Heart left ventricle (tissue), 16 donors: ENCODE data around the gene NARF. TPM values are rescaled to one million over a fixed set of nuclear protein-coding genes. Genes with fewer than 3 reads are reported as not detected.
"Not testable (repeated sequence)": the region's sequence is repeated elsewhere in the genome, so short reads cannot be mapped to it uniquely, and the experiment has no call there.

Experiments
- ATAC-seq, 4 donors: fragments of 200-7000 bp; cut with Tn5 transposase; one replicate each; pipeline ENCODE4 v1.9.1; 2020 to 2022; ENCODE audit warnings: moderate library complexity in 4 of 4, mild to moderate bottlenecking in 3 of 4, moderate number of reproducible peaks in 1 of 4
- DNase-seq, 5 donors: peaks; one replicate each; pipeline ENCODE4 v3.0.0-alpha.2; 2020
- H3K27ac ChIP-seq, 12 donors: fragments of 200-600 bp; sonication (generic) in 4 of 12; one replicate each; pipeline versions ENCODE4 v1.5.0 to v1.8.0; 2016 to 2022; ENCODE audit warnings: mild to moderate bottlenecking in 2 of 12
- H3K27me3 ChIP-seq, 9 donors: fragments of 200-600 bp; sonication (generic) in 2 of 9; one replicate each; pipeline versions ENCODE4 v1.5.1 to v1.8.0; 2016 to 2022; ENCODE audit warnings: mild to moderate bottlenecking in 3 of 9
- H3K36me3 ChIP-seq, 9 donors: fragments of 200-600 bp; sonication (generic) in 2 of 9; one replicate each; pipeline versions ENCODE4 v1.5.0 to v1.8.0; 2018 to 2022; ENCODE audit warnings: mild to moderate bottlenecking in 2 of 9
- H3K4me1 ChIP-seq, 12 donors: fragments of 200-600 bp; sonication (generic) in 4 of 12; one replicate each; pipeline versions ENCODE4 v1.5.0 to v1.8.0; 2016 to 2022; ENCODE audit warnings: mild to moderate bottlenecking in 3 of 12
- H3K4me3 ChIP-seq, 12 donors: fragments of 200-600 bp; sonication (generic) in 4 of 12; one replicate each; pipeline versions ENCODE4 v1.5.0 to v1.8.0; 2017 to 2022; ENCODE audit warnings: mild to moderate bottlenecking in 9 of 12, moderate library complexity in 4 of 12
- H3K9me3 ChIP-seq, 12 donors: fragments of 200-600 bp; sonication (generic) in 4 of 12; one replicate each; pipeline versions ENCODE4 v1.5.0 to v1.8.0; 2016 to 2022; ENCODE audit warnings: mild to moderate bottlenecking in 1 of 12
- POLR2A ChIP-seq, 2 donors: fragments of 450-650 bp; IDR thresholded peaks; one replicate each; pipeline ENCODE4 v1.6.1; 2017; ENCODE audit warnings: antibody characterized with exemption in 2 of 2, mild to moderate bottlenecking in 2 of 2, moderate library complexity in 2 of 2
- WGBS, 4 donors: extraction: QIAGEN DNeasy Blood & Tissue Kit in 2 of 4; methylation state at CpG; one replicate each; pipeline versions ENCODE4 v1.1.5 to v1.1.7; 2013 to 2018; 5-methylcytosine and 5-hydroxymethylcytosine counted together
- intact Hi-C, 10 donors: fragments of 100-400 bp; cut with DNase I; formaldehyde crosslinking; loops; one replicate each; pipeline versions ENCODE4 v1.11.1 to v1.14.2; 2022
- polyA plus RNA-seq, 2 donors: library from polyadenylated mRNA; stranded (reverse); fragments of 200-250 nt; gene quantifications; one replicate each; pipeline ENCODE4 v1.2.3, GENCODE V29; 2013
- total RNA-seq, 9 donors: library from RNA; depleted of rRNA in 2 of 9; stranded (reverse); fragments of >200 nt in 2 of 9; fragmentation: NEBNext Ultra II Directional in 3 of 9; extraction: Animal tissue kit (Norgen Biotek cat#: 25700) in 3 of 9; gene quantifications; one replicate each; pipeline versions ENCODE4 v1.1.0 to v1.2.4, GENCODE V29; 2016 to 2023
- TF ChIP-seq, protein P1 (sequence below), 12 donors: fragments of 200-600 bp; sonication (generic) in 4 of 12; IDR thresholded peaks; one replicate each; pipeline versions ENCODE4 v1.5.0 to v1.8.0; 2018 to 2022; ENCODE audit warnings: antibody characterized with exemption in 12 of 12, mild to moderate bottlenecking in 5 of 12
- donor health status: ischemic (EF 13 %, LVEDD 7.1; RV severe dilation, severe dysfunction).
- donor health status: healthy with polysubstance abuse.
- donor health status: DM: no; HTN: yes; CAD: no.
- donor health status: DM: no; HTN: no; CAD: no.
- donor health status: ischemic (EF 25% LVEDD 6.9; RV normal size, moderate dysfunction).
- donor health status: ischemic (EF 25% LVEDD 5.7; RV mildly dilated, moderate dysfunction).
- donor health status: healthy.
- donor health status: DM: yes; HTN: yes; CAD: no.
- donor health status: ischemic (EF 35%, LVEDD 5.7; RV mildly dilated, moderate dysfunction).
- donor health status: nonischemic (EF 11% LVEDD 7.7; RV severe dilation, severe dysfunction).
- donor health status: DM: yes; HTN: yes; CAD: no.
- donor health status: PGD.
- donor health status: ischemic (EF 29% LVEDD 5.4; RV normal size, mild dysfunction).
- donor health status: nonischemic (EF 23%, LVEDD 6.1; RV moderate dilation, normal function).

NARF gene
- total and polyA plus RNA-seq, 11 donors = 48.6 to 111 (median 63.0) TPM

DNA sequence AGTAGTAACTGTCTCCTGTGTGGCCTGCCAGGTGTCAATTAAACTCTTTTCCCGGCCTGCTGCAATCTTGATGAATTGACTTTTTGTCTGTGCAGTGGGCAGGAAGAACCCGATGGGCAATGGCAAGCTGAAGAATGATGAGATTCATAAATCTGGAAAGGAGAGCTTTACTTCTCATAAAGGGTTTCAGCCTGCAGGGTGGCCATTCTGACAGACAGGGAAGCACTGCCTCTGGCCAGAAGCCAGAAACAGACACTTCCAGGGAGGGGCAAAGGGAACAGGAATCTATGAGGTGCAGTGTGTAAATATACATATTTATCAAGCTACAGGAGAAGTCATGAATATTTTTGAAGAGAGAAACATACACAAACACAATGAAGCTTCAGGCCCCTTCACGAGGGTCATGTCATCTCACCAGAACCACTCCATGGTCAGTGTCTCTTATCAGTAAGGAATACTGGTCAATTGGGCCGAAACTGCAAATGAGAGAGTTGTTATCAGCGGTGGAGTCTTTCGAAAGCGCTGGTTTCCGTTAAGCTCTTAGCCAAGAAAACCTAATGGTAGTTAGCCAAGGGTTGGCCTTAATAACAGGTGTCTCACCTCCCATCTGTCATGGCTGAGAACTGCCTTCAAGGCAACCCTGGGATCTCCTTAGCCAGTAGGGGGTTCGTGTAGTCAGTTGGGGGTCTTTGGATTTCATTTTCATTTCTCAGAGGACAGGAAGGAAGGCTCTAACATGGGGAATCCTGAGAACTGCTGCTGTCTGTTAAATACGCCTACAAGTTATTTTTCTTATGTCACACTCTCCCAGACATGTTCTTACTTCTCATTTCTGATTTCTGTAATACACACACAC is 1.2 kb upstream of the NARF start:
- Histone ChIP-seq H3K9me3 (no peaks in the 10 kb centered on the region), H3K4me3 (peak overlapping the region in 11 of 12 donors; percentile 67 to 98 (median 93)), H3K4me1 (peaks cover 3 to 38% (median 28%) of the 10 kb centered on the region in 12 donors), H3K27me3 (no peaks in the 10 kb centered on the region), H3K27ac (peak overlapping the region; percentile 98 to 100 (median 100)), H3K36me3 (peaks cover 0 to 26% (median 24%) of the 10 kb centered on the region in 9 donors)
- DNase-seq = peak in 2 of 5 donors; percentile 61 to 62
- no peak for ATAC-seq
- 37 to 66% (median 56%) methylated on average over 9 to 10 of the region's 10 CpGs for WGBS, 4 donors
- TF ChIP-seq, protein P1, sequence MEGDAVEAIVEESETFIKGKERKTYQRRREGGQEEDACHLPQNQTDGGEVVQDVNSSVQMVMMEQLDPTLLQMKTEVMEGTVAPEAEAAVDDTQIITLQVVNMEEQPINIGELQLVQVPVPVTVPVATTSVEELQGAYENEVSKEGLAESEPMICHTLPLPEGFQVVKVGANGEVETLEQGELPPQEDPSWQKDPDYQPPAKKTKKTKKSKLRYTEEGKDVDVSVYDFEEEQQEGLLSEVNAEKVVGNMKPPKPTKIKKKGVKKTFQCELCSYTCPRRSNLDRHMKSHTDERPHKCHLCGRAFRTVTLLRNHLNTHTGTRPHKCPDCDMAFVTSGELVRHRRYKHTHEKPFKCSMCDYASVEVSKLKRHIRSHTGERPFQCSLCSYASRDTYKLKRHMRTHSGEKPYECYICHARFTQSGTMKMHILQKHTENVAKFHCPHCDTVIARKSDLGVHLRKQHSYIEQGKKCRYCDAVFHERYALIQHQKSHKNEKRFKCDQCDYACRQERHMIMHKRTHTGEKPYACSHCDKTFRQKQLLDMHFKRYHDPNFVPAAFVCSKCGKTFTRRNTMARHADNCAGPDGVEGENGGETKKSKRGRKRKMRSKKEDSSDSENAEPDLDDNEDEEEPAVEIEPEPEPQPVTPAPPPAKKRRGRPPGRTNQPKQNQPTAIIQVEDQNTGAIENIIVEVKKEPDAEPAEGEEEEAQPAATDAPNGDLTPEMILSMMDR (IDR thresholded peaks at IDR 0.05) = no peak
- TF ChIP-seq POLR2A (IDR thresholded peaks at IDR 0.05) = no peak
- intact Hi-C loops = loop anchor here in 1 of 10 donors (5.0 kb wide), 1 partner anchor 40 kb away; no protein-coding TSS in a partner anchor

- peaks cover 3 to 39% (median 28%) of the 10 kb centered on the region in 12 donors for H3K4me1 ChIP-seq
- no peak for TF ChIP-seq POLR2A (IDR thresholded peaks at IDR 0.05)
- TF ChIP-seq, protein P1 (IDR thresholded peaks at IDR 0.05) = no peak
- no peaks in the 10 kb centered on the region for H3K9me3 ChIP-seq
- no peak for ATAC-seq
- intact Hi-C loops = loop anchor here in 2 of 10 donors (1.0 to 5.0 kb wide), 2 partner anchors 8 to 39 kb away; partner anchors contain the start of gene CYBC1 (in 1 of the 2)
- peak overlapping the region; percentile 98 to 100 (median 100) for H3K27ac ChIP-seq
- WGBS, 4 donors = 0 to 2% (median 1%) methylated on average over 6 to 8 of the region's 8 CpGs
- H3K4me3 ChIP-seq = peak overlapping the region; percentile 67 to 98 (median 92)
- DNase-seq = no peak
- peaks cover 0 to 31% (median 29%) of the 10 kb centered on the region in 9 donors for H3K36me3 ChIP-seq
- H3K27me3 ChIP-seq = no peaks in the 10 kb centered on the region
Measured at GRCh38 chr17:82457929-82458178, 687 bp upstream of the NARF start.

DNA sequence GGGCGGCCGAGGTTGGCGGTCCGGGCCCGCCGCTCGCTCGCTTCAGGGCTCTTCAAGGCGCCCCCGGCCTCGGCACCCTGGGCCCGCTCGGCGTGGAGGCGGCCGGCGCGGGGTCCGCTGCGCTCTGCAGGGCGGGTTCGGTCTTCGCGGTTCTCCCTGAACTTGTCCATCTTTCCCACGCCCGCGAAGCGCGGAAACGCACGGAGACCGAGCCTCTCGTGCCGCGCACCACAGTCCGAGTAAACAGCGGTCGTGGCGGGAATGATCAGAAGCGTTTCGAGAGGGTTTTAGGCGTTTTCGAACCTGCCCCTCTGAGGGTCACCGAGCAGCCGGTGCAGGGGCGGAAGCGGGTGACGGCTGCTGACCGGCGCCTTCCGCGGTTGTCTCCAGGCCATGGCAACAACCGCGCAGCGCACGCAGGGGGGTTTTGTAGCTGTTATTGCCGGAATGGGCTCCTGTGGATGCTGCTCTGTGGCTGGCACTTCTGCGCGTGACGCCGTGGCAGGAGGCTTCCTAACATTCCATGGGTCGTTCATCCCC is 414 bp downstream of the NARF start:
- peaks cover 0 to 42% (median 34%) of the 10 kb centered on the region in 9 donors for H3K36me3 ChIP-seq
- intact Hi-C loops = loop anchor here in 2 of 10 donors (1.0 to 5.0 kb wide), 2 partner anchors 9 to 38 kb away; partner anchors contain the start of gene CYBC1 (in 1 of the 2)
- 0% methylated on average over 33 to 62 of the region's 62 CpGs for WGBS, 4 donors
- TF ChIP-seq, protein P1 (IDR thresholded peaks at IDR 0.05) = no peak
- no peaks in the 10 kb centered on the region for H3K27me3 ChIP-seq
- H3K4me1 ChIP-seq = peaks cover 3 to 46% (median 32%) of the 10 kb centered on the region in 12 donors
- H3K4me3 ChIP-seq = peak overlapping the region; percentile 67 to 98 (median 92)
- DNase-seq (peak in 2 of 5 donors; percentile 32 to 74), ATAC-seq (peak in 2 of 4 donors; percentile 0 to 5)
- H3K27ac ChIP-seq = peak overlapping the region; percentile 98 to 100 (median 100)
- H3K9me3 ChIP-seq = no peaks in the 10 kb centered on the region

GRCh38 chr17:82459936-82460335 is 1.4 kb downstream of the NARF start:
- H3K36me3 ChIP-seq = peaks cover 0 to 52% (median 43%) of the 10 kb centered on the region in 9 donors
- 93 to 96% (median 95%) methylated on average over 9 of the region's 9 CpGs for WGBS, 4 donors
- not testable (repeated sequence) for H3K27me3 ChIP-seq, H3K27ac ChIP-seq, DNase-seq, ATAC-seq, H3K9me3 ChIP-seq
- H3K4me1 ChIP-seq = peaks cover 3 to 55% (median 39%) of the 10 kb centered on the region in 12 donors
- peak overlapping the region in 5 of 12 donors; percentile 72 to 95 (median 93) for H3K4me3 ChIP-seq
- intact Hi-C loops = loop anchor here in 1 of 10 donors (5.0 kb wide), 1 partner anchor 37 kb away; no protein-coding TSS in a partner anchor
